HG03159 (cell line): ENCODE results near the gene FAM43B.
"Not testable (repeated sequence)": the region's sequence is repeated elsewhere in the genome, so short reads cannot be mapped to it uniquely, and the experiment has no call there.

ENCODE experiments used
- ATAC-seq: cut with Tn5 transposase; IDR thresholded peaks from one replicate; pipeline ENCODE4 v1.9.1; 2021; ENCODE audit warnings: mild to moderate bottlenecking, moderate library complexity; ENCODE audit not compliant: unreplicated experiment

FAM43B gene, protein sequence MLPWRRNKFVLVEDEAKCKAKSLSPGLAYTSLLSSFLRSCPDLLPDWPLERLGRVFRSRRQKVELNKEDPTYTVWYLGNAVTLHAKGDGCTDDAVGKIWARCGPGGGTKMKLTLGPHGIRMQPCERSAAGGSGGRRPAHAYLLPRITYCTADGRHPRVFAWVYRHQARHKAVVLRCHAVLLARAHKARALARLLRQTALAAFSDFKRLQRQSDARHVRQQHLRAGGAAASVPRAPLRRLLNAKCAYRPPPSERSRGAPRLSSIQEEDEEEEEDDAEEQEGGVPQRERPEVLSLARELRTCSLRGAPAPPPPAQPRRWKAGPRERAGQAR

DNA sequence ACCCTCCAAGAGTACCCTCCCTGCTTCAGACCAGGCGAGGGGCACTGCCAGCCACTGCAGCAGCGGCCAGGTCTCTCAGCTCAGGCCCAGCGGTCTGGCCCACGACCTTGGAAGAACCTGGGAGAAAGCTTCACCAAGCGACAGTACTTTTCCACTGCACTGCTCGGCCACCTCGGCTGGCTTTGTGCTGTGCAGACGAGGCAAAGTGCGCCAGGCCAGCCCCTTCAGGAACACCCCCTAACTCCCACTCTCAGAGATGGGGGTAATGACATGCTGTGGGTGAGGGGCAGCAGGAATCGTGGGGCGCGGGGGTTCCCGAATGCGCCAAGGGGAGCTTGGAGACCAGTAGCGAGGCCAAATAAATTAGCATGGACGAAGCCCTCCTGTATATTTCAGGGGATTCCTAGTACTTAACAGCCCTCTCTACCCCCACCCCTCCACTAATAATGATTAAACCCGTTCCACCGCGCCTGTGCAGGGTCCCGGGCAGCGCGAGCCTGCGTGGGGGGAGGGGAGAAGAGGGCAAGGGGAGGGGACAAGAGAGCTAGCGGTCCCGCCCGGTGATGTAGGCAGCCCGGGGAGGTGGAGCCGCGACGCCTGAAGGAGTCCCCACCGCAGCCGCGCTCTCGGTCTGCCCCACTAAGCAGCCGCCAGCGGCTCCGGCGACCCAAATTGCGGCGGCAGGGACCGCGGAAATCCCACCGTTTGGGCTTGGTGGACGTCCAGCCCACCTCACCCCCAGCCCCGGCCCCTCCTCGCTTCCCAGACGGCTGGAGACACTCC lies at the start of gene FAM43B:
TSS of gene FAM43B (plus strand) at position 629 of the 783 bp plus-strand sequence. CDS start 401 bp downstream, outside the sequence.
- ATAC-seq, result no peak

DNA sequence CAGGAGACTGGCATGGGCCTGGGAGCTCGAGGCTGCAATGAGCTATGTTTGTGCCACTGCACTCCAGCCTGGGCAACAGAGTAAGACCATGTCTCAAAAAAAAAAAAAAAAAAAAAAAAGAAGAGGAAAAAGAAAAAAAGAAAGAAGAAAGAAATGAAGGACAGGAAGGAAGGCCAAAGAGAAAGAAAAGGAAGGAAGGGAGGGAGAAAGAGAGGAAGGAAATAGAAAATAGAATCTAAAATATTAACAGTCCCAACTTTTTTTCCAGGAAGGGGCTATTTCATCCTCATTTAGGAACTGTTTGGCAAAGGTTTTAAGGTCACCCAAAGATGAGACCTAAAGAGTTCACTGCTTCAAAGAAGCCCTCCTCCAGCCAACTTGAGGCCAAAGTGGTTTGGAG lies 46.9 kb upstream of the FAM43B start:
- no peak for ATAC-seq

DNA sequence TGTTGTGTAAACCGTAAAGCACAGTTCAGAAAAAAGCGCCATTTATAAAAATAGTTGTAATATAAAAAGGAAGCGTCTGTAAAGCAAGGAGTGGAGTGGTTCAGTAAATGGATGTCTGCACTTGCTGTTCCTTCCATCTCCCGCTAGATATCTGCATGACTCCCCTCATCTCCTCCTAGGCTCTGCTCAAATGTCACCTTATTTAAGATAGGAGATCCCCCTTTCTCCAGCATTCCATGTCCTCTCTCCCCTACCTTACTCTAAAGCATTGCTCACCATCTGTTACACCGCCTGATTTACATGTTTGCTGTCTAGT lies 45.2 kb upstream of the FAM43B start:
- ATAC-seq, result no peak

DNA sequence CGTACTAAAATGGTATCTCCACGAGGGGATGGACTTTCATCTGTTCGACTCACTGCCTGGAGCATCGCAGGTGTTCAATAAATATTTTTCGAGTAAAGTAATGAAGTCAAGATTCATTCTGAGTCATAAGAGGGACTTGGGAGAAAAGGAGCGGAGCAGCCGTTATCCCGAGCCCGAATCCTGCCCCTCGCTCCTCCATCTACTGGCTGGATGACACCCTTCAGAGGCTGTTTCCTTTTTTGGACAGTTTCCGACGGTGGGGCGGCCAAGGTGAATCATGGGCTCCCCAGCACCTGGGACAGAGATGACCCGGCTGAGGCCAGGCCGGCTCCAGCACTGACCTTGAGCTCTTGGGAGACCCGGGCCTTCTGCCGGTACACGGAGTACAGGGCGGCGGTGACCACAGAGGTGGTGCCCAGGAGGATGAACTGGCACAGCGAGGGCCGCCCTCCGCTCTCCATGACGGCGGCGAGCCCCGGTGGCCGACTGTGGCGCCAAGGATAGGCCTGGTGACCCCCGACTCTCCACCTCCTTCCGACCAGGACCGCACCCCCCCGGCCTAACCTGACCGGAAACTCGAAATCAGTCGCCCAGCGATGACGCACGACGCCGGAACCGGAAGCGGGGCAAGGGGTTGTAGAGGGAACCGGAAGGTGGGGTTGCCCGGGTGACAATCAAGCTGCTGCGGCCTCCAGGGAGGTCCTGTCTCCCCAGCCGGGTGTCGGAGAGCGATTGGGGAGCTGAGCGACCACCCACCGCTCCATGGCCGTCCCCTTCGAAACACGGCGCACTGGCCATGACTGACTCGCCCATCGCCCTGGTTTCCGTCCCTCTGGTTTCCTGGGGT lies 44.6 kb upstream of the FAM43B start, which contains the start of gene MUL1:
TSS of gene MUL1 (minus strand) at position 588 of the 847 bp plus-strand sequence. CDS start at position 461, 127 bp downstream.
- ATAC-seq, result peak; percentile 91

DNA sequence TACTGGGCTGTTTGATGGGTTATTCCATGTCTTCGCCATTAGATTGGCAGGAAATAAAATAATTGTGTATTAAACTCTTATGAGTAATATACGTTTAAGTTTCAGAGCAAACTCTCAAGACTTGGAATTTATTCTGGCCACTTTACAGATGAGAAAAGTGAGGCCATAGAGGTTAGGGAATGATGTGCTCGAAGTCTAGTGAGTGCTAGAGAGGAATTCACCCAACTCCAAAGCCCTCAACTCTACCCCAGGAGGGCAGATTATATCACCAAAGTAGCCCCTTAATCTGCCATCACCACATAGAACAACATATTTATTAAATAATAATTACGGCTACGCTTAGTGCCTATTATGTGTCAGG lies 44.0 kb upstream of the FAM43B start:
- no peak for ATAC-seq

DNA sequence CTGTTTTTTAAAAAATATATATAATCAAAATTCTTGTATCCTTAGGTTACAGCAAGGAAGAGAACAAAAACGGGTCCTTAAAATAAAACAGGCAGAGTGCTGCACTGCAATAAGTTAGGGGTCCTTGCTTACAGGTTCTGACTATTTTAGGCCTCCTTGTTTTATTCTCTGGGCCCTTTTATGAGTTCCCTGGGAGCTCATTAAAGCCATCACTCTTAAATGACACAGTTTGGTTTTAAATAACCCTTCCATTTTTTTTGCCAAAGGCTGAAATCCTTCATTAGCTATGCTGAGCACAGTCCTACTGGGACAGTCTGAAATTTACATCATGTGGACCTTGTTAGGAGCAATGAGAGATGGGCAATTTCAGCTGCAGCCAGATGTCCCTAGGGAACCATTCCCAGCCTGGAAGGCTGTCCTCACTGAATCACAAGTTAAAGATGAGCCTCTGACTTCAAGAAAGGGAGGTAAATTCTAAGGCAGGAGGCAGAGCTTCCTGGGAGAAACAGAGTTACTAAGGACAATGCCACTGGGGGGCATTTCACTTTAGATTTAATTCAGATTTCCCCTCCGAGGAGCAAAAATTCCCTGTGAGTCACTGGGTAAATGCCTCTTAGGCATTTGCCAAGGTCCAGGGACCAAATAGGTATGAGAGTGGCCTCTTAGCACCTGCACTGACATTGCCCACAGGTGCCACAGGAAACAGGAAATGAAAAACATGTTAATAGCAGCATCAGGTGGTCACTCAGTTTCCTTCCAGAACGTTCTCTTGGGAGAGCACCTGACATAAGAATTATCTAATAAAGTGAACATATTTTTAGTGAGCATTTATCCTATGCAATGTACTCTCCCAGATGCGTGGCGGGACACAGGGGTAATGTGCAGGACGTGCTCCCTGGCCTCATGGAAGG lies 40.6 kb upstream of the FAM43B start:
- no peak for ATAC-seq

DNA sequence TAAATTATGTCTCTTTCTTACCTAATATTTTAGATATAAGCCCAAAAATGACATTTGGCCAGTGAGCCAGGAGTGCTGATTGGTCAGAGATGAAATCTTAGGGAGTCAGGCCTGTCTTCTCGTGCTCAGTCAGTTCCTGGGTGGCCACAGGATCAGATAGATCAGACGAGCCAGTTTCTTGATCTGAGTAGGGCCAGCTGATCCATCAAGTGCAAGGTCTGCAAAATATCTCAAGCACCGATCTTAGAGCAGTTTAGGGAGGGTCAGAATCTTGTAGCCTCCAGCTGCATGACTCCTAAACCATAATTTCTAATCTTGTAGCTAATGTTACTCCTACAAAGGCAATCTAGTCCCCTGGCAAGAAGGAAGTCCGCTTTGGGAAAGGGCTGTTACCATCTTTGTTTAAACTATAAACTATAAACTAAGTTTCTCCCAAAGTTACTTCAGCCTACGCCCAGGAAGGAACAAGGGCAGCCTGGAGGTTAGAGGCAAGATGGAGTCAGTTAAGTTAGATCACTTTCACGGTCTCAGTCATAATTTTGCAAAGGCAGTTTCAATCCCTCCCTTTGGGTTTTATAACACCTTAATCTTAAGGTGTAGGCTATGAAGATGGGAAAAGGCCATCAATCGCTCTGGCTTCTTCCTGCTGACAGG lies 32.6 kb upstream of the FAM43B start:
- ATAC-seq, result not testable (repeated sequence)

DNA sequence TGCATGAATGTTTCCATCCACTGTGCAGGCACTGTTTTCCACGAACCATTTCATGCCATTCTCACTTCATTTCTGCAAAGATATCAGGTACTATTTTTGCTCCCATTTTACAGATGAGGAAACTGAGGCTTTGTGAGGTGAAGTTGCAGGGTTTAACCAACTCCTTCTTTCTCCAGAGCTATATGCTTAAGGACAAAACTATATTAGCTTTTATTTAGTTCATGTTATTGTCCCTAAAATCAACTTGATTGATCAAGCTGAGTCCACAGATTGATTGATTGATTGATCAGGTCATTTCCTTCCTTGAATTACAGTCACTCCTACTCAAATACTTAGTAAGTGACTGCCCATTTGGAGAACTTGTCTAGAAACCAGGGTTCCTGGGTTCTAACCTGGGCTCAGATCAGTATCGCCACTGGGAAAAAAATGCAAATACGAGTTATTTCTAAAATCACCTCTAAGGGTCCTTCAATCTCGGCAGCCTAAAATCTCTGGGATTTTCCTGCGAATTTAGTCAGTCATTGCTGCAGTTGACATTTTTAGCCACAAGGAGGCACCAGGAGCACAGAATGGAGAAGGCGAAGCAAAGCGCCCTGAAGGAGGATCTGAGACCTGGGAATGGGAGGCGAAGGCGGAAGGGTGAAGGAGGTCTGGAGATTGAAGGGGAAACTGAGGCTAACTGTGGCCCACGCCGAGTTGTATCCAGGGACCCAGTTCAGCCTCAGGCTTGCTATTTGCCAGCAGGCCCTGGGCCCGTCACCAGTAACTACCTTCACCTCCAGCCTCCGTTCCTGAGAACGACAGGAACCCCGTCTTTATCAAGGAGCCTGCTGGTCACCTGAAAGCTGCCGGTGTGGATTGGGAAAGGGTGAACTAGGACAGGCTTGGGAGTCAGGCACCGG lies 30.2 kb upstream of the FAM43B start:
- ATAC-seq, result no peak

DNA sequence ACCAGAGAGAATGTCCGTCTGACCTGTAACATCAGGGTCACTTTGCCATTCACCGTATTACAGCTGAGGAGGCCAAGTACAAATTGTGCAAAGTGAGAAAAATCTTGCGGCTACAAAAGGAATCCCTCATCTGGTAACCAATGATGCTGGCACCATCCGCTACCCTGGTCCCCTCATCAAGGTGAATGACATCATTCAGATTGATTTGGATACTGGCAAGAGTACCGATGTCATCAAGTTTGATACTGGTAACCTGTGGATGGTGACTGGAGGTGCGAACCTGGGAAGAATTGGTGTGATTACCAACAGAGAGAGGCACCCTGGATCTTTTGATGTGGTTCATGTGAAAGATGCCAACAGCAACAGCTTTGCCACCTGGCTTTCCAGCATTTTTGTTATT lies 26.1 kb upstream of the FAM43B start:
- no peak for ATAC-seq

DNA sequence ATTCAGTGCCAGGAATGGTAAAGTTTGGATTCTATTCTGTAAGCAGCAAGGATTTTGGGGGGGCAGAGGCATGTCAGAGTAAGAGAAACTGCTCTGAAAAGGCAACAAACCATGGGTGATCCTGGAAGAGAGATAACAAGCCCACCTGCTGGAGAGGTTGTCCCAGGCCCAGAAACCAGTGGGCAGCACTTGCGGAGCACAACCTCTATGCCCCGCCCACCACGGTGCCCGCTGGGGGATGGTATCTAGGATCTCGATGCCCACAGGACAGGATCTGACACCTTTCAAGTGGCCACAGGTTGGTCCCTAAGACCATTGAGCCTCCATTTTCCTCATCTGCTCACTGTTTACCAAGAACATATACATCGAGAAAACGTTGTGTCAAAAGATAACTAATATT lies 24.2 kb upstream of the FAM43B start:
- no peak for ATAC-seq

DNA sequence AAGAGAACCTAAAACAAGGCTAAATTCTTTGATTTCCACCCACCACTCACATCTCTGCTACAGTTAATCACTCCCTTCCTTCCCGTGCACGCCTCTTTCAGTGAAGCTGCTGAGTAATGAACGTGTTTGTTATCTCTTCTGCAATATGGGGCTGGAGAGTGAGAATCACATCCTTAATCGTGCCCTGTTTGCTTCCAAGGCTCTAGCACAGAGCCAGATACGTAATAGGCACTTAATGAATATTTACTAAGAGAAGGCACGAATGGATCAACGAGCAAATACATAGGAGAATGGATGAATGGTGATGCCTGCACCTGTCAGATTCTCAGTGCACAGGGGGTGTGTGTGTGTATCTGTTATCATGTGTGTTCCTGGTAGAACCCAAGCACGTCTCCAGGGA lies 22.1 kb upstream of the FAM43B start:
- ATAC-seq, result no peak

DNA sequence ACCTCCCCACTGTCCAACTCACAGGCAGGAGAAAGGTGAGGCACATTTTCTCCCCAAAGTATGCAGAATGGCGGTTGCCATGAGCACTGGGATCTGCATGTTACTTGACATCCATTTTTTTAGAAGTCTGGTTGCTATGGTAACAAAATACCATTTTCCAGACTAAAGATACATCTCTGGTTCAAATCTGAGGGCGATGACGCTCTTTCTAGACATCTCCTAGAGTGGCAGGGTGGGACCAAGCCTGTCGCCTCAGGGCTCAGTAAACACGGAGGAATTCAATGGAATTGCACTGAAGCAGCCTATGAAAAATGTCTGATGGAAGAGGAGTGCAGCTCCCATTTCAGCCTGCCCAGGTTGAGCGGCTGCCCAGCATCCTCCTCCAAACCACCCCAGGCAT lies 21.5 kb upstream of the FAM43B start:
- ATAC-seq, result no peak

DNA sequence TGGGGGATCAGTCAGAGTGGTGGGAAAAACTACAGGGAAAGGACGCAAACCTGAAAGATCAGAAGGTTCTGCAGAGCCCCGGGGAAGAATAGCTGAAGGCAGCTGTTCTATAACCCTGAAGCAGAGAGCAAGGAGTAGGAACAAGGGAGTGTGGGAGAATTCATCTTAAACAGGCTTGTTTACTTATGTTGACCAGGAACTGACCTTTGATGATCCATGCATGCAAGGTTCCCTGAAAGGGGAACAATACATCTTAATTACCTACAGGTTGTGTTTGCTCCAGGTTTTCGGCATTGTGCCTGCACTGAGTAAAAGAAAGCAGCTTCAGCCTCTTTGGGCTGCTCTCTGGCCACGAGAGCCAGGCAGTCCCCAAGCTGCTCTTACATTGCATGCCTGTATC lies 18.7 kb upstream of the FAM43B start:
- ATAC-seq, result no peak

DNA sequence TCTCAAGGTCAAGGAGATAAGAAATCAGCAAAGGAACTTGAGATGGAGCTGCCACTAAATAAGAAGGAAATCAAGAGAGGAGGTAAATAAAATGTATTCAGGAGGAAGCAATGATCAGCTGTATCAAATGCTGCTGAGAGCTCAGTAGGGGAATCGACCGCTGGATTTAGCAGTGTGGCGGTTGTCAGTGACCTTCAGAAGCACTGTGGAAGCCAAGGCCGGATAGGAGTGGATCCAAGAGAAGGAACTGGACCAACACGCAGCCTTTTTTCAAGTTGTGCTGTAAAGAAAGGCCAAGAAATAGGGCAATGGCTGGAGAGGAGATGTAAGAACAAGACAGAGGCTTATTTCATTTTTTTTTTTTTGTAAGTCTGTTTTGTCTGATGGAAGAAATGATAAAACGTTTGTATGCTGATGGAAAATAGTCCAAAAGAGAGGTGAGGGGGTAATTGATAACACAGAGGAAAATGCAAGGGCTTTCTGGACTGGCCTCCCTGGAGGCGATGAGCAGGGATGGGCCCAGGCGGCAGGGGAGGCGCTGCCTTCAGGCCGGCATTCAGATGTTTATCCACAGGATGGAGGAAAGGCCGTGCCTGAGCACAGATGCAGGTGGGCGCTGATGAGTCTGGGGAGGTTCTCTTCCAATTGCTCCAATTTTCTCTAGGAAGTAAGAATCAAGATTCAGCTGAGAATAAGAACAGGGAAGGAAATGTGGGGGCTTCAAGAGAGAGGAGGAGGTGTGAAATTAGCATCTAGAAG lies 17.5 kb upstream of the FAM43B start:
- ATAC-seq, result no peak

DNA sequence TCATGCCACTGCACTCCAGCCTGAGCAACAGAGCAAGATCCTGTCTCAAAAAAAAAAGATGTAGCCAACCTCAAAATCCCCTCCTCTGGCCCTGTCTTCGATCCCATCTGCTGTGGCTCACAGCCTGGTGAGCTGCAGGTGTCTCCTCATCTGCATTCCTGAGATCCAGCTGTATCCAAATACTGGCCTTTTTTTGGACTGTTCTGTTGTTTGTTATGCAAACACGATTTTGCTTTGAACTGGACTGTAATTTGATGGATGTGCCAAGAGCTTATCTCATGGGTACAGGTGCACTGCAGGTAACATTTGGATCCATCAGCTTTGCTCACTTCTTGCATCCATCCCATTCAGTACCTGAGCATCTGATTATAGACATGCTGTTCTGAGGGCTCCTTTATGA lies 14.1 kb upstream of the FAM43B start:
- ATAC-seq, result no peak

DNA sequence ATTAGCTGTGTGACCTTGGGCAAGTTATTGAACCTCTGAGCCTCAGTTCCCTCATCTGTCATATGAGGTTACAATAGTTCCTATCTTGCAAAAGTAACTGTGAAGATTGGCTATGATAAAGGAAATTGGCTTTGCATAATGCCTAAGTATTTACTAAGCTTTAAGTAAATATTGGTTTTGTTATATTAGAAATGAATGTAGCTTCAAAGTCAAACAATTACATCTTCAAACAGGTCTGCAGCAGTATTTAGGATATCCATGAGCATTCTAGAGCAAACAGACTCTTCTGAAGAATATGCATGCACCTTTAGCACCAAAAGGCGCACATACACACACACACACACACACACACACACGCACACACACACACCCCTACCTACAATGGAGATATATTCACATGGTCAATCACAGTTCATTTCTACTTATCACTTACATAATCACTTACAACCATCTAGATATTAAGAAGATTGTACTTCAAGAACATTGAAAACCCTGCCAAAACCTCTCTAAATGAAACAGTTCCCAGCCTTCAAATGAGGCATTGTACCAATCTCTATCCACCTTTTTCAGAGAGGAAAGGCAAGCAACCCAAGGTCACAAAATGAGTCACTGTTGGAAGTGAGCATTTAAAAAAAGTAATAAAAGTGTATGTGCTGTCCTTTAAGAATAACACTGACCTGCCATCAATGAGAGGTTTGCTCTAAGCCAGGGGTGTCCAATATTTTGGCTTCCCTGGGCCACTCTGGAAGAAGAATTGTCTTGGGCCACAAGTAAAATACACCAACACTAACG lies 13.4 kb upstream of the FAM43B start:
- no peak for ATAC-seq

DNA sequence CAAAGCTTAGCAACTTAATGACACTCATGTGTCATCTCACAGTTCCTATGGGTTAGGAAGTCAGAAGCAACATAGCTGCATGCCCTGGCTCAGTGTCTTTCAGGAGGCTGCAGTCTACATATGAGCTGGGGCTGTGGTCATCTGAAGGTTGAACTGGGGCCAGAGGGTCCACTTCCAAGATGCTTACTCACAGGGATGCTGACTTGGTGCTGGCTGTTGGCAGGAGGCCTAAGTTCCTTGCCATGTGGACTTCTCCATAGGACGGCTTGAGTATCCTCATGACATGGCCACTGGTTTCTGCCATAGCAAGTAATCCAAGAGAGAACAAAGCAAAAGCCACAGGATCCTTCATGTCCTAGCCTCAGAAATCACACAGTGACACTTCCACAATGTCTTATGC lies 12.1 kb upstream of the FAM43B start:
- ATAC-seq, result no peak

DNA sequence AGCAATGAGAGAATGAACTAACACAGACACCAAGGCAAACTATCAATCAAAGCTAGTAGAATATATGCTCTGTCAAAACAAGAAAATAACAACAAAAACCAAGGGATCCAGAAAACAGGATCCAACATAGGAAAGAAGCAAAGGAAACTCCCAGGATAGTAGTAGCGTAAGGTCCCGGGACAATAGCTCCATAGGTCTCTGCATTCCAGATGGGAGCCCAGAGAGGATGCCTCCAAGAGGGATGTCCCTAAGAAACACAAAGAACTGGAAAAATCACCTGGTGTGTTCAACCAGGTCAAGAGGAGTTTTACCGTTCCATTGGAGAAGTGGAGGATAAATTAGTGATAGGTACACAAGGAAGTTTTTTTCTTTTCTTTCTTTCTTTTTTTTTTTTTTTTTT lies 5.7 kb upstream of the FAM43B start:
- no peak for ATAC-seq
